Activated T-helper 1 cell treated with anti-CD3 and anti-CD28 coated beads, Interleukin-2, amount 50 U/mL, for 16 hours (primary cell): ENCODE results near the gene KCTD2.

Experiments used
- DNase-seq, 2 donors: peaks; one replicate each; pipeline ENCODE4 v3.0.0-alpha.2; 2020; ENCODE audit warnings: low read depth in 1 of 2, low spot score in 1 of 2

Gene KCTD2

DNA sequence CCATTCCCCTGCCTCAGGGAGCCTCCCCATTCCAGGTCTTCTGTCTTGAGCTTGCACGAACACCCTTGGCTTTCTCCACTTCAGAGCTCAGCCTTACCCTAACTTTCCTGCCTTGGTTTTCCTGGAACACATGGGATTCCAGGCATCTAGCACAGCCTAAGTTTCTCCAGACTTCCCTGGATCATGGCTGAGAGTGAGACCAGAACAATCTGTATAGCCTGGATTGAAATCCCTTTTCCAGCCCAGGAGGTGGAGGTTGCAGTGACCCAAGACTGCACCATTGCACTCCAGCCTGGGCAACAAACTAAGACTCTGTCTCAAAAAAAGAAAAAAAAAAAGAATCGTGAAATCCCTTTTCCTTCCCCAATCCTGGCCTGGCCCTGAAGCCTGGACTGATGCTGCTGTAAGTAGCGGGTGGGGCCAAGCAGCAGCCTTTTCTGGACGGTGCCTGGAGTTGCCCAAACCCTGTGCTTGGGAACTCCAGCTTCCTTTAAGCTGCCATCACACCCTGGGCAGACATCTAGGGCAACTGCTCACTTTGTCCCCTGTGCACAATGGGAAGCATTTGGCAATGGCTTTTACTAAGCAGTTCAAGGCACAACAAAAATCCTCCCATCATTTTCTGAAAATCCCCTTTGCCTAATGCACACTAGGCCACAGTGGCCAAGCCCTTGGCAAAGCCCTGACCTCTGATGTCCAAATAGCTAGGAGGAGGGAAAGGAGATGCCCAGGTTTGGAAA lies 28.7 kb downstream of the KCTD2 start:
- no peak for DNase-seq

DNA sequence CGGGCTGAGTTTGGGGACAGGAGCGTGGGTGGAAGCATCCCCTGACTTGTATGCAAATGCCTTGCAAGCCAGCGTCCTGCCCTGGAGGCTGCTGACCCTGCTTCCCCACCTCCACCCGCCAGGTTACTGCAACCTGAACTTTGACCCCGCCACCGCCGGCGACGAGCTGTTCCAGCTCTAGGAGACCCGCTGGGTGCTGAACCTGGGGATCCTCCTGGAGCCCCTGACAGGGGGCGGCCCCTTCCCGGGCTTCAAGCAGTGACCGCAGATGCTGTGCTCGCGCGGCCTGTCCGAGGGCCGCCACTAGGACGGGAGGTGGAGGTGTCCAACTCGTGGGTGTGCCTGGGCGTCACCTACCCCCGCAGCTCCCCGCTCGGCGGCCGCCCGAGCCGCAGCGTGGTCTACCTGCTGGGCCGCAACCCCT lies 30.1 kb downstream of the KCTD2 start:
- no peak for DNase-seq

DNA sequence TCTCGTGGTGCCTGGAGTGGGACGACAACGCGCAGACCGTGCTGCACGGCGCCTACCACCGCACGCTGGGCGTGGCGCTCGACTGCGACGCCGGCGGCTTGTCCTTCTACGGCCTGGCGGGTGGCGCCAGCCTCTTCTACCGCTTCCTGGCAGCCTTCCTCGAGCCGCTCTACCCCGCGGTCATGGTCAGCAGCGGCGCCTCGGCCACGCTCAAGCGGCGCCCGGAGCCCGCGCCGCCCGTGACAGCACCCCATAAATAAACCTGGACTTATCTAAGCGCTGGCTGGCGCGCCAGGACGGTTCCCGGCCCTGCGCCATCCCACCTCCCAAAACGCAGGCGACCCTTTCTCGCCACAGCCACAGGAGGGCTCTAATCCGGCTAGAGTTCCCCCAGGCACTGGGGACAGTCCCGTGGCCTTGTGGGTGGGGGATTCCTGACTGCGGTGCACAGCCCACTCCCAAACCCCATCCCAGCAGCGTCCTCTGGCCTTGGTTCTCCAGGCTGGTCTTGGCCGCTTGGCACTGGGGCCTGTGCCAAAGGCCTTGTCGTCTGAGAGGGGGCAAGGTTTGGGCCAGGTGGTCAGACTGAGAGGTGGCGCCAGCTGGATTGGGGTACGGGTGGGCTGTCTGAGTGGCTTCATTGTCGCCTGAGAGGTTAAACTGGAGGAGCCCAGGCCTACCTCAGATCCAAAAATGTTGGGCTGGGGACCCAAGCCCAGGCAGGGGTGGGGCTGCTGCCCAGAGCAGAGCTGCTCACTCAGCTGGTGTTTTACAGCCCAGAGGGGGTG lies 30.7 kb downstream of the KCTD2 start:
- peak in 1 of 2 donors; percentile 37 for DNase-seq

DNA sequence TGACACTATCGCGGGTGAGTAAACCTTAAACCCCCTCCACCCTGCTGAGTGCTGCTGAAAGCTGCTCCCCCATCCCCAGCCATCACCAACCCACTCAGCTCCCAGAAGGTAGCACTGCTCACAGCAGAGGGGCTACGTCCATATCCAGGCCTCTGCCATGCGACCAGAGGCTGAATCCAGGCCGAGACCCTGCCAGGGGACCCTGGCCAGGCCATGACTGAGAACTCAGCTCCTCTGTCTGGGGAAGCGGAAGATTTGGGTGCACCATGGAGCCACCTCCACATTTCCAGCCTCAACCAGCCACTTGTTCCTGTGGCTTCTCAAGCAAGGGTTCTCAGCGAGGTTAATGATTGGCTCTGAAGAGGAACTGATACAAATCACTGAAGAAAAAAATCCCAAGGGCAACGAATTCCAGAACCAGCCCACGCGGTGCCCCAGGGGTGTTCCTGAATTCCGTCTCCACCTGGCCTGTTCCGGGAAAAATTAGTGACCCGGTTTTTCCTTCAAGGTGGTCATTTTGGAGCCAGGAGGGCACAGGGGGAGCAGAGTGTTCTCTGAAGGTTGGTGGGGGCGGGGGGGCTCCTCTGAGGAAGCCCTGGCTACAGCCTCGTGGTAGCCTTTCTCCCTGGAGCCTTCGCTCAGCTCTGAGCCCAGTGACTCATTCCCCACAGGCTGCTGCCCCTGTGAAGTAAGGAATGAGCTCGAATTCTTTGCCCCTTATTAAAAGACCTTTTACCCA lies 31.4 kb downstream of the KCTD2 start:
- DNase-seq, result no peak

DNA sequence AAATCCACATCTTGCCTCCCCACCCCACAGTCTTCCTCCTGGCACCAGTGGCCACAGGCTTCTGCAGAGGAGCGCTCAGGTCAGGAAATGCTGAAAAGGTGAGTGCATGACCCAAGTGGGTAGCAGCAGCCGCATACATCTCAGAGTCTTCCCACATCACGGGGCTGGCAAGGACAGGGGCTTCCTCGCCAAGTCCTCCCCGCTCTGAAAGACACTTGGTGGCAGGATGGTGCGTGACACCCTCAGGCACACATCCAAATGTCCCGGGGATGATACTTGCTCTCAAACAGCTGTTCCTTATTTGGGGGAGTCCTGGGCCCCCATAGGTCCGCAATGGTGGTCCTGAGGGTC lies 32.0 kb downstream of the KCTD2 start:
- no peak for DNase-seq

DNA sequence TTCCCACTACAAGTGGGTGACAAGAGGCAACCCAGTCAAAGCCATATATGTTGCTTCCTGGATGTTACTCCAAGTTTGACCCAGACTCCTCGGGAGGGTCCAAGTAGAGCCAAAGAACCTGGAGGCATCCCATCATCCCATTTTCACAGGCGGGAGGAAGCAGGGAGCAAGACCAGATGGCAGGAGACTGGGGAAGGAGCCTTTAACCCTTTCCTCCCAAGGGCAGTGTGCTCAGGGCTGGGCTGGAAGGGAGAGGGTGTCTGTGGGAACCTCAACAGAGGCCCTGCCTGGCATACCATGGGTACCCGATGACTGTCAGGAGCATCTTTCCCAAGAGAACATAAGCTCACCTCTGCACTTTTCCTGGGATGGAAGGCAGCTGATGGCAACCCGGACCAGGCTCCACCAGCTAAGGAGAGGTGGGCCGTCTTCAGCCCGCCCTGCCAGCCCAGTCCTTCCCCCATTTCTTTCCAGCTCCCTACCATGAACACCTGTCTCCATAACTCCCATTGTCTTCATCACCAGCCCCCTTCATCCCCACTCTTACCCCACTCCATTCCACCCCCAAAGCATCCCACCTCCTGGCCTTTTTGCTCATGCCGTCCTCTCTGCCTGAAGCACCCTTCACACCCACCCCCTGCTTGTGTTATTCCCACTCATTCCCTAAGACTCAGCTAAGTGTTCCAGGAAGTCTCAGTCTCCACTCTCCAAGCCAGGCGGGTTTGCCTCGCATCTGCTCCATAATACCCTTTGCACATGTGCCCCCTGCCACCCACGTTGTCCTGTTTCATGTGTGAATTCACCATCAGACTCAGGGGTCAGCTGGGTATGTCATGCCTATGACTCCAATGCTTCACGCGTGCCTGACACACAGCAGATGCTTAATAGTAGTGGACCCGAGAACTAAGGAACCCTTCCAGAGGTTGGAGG lies 34.9 kb downstream of the KCTD2 start:
- DNase-seq, result no peak

DNA sequence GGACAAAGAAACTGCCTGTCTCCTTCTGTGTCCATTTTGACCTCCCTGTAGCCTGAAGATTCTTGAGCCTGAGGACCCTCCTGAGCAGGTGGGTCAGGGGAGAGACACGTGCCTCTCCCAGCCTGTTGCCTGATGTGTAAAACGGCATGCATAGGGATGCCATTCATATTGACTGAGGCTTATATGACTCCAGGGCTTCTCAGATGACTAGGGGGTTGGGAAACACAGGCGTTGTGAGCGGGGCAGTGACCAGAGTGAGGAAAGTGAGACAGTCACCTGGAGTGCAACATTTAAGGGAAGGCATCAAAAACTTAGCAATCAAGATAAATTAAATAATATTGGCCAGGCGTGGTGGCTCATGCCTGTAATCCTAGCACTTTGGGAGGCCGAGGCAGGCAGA lies 35.7 kb downstream of the KCTD2 start:
- no peak for DNase-seq

DNA sequence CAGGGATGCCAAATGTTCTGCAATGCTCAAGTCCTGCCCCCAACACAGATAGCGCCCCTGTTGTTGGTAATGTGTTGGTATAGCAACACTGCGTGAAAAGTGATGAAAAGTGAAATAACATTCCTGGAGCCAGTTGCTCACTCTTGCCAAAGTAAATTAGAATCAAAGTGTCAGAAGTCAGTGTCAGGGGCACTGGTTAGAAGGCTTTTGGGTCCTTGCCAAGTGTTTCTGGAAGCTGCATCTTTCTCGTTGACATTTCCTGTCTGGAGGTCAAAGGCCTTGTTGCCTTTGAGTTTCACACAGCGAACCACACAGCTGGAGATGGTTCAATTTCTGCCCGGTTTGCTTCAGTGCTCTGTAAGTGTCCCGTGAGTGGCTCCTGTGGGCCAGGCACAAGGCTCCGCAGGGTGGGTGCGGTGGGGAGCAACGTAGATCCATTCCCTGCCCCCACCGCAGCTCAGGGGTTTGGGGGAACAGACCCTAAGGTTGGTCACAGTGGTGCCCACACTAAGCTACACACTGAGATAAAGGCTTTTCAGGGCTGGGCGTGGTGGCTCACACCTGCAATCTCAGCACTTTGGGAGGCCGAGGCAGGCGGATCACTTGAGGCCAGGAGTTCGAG lies 37.1 kb downstream of the KCTD2 start:
- no peak for DNase-seq

DNA sequence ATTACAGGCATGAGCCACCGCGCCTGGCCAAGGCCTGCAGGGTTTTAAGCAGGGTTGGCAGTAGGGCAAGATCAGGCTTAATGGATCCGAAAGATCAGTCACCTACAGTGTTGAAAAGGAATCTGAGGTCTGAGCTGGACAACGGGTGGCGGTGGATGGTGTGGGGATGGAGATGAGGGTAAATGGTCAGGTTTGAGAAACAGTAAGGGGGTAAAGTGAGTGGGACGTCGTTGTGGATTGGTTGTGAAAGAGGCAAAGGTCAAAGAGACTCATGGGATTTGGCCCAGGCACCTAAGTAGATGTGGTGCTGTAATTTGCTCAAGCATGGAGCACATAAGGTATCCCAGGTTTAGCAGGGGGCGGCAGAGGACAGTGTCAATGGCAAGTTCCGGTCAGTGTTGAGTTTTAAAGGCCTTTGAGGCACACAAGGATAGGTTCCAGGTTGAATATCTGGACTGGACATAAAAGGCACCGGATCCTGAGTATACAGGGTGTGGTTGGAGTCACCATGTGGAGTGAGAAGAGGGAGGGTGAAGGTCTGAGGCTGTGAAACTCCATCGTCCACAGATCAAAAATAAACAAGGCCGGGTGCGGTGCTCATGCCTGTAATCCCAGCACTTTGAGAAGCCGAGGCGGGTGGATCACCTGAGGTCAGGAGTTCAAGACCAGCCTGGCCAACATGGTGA lies 39.6 kb downstream of the KCTD2 start:
- no peak for DNase-seq

DNA sequence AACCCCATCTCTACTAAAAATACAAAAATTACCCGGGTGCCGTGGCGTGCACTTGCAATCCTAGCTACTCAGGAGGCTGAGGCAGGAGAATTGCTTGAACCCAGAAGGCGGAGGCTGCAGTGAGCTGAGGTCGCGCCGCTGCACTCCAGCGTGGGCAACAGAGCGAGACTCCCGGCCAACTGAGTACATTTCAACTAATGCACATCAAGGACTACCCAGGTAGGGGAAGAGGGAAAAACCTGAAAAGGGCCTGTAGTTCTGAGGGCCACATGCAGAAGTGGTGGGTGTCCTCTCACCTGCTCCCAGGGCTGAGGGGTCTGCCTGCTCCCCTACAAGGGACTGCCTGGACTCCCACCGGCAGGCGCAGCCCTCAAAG lies 40.1 kb downstream of the KCTD2 start:
- no peak for DNase-seq

DNA sequence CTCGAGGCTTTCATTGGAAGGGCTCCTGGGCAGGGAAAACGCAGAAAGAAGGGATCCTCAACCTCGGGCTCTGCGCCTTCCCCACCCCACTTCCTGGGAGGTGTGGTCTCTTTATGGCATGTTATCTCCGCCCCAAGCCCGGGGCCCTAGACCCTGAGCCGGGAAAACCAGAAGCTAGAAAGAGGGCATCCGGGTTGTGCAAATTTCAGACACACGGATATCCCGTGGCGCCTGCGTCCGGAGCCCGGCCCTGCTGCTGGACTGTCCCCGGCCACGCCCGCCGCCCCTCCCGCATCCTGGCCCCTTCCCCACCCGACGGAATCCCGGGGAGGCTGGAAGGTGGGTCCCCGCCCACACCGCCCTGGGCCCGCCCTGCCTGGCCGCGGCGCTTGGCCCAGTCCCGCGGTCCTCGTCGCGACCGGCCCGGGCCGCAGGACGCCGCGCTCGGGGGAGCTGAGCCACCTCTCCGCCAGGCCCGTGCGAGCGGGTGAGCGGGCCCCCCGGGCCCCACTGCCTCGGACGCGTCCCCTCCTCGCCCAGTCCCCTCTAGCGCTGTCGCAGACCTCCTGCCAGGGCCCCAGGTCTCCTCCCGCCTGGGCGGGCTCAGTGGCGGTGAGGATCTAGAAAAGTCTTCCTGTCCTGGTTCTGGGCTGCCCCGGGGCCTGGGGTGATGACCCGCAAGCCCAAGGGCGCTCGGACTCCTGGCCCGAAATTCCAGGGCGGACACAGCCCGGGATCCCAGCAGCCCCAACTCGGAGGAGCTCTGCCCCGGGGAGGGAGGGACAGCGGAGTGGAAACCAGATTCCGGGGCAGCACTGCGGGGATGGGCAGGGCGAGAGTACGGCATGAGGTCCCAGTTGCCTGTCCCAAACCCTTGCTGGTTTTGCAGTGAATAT lies 40.8 kb downstream of the KCTD2 start, which contains the start of gene SLC16A5:
Gene SLC16A5 (plus strand): TSS at position 397 of the 896 bp plus-strand sequence. CDS start 5,683 bp downstream, outside the sequence.
- no peak for DNase-seq

DNA sequence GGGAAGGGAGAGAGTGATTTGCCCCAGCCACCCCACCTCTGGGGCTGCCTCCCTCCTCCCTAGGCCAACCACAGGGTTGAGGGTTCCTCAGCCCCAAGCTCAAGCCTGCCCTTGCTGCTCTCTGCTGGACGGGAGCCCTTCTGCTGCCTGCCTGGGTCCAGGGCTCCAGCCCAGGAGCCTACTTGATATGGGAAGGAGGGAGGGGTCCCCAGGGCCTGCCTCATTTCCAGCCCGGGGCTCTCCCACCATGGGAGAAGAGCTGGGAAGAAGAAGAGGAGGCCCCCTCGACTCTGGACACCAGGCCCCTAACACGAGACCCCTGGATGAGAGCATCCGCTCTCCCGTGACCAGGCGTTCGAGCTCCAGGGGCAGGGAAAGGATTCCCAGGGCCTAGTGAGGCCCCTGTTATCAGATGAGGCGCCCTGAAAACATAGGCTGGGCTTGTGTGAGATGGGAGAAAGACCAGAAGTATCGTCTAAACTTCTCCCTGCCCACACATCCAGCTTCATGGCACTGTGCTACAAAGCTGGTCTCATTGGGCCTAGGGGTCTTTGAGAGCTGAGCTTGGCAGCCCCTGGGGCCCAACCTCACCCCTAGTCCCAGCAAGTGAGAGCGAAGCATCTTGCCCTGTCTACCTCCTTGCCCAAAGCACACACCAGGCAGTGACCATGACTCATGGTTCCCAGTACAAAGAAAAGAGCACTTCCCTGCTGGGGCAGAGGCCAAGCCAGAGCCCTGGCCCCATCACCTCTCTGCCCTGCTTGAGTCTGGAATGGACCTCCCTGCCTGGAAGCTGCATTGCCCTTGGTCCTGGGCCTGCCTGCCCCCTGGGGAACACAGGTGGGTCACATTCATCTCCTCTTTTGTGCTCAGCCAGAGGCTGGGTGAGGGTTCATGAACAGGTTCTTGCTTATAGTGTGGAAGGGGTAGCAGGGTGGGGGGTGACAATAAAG lies 41.7 kb downstream of the KCTD2 start:
- no peak for DNase-seq

DNA sequence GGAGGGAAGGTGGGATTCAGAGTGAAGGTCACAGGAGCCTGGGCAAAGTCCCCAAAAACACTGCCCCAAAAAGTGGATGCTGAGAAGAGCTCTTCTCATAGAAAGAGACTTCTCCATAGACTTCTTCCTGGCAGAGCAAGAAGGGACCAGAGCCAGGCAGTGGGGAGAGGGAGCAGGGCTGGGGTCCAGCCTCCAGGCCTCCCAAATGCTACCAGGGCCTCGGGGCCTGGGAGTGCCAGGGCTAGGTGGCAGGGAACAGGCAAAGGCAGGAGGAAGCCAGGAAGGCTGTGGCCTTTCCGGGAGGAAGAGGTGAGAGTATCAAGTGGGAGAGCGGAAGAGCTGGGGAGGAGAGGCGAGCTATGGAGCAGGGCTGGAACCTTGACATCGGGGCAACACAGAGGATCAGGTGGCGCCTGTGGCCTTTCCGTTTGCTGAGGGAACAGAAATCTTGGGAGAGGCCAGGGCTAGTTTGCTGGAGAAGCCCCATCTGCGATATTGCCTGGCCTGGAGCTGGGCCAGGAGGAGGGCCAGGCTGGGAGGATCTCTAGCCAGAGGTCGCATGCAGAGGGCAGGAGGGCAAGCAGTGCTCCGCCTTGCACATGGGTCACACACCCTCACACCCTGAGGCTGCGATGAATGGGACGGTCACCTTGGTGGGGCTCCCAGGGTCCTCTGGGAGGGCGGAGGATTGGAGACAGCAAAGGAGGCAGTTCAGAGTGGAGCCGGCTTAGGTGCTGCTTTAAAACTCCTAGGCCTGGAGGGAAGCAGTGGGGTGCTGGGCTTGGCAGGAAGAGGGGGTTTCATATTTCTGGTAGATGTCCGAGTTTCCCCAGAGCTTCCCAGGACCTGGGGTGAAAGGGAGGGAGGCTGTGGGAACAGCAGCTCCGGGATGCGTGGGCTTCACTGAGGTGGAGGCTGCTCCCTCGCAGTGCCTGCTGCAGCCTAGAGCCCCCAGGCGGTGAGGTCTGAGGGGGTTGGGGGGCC lies 44.1 kb downstream of the KCTD2 start:
- no peak for DNase-seq

DNA sequence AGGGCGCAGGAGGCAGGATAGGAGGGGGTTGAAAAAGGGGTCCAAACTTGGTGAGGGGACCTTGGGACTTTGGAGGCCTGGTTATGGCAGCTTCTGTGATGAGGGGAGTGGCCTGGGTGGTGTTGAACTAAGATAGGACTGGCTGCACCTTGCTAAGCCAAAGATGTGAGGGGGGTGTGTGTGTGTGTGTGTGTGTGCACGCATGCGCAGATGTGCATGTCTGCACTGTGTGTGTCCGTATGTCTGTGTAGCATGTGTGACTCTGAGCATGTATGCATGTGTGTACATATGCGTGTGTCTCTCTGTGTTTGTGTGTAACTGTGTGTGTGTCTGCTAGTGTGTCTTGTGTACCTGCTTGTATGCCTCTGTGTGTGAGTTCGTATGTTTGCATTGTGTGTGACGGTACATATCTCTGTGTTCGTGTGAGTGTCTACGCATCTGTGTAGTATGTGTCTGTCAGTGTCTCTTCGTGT lies 44.9 kb downstream of the KCTD2 start:
- no peak for DNase-seq

DNA sequence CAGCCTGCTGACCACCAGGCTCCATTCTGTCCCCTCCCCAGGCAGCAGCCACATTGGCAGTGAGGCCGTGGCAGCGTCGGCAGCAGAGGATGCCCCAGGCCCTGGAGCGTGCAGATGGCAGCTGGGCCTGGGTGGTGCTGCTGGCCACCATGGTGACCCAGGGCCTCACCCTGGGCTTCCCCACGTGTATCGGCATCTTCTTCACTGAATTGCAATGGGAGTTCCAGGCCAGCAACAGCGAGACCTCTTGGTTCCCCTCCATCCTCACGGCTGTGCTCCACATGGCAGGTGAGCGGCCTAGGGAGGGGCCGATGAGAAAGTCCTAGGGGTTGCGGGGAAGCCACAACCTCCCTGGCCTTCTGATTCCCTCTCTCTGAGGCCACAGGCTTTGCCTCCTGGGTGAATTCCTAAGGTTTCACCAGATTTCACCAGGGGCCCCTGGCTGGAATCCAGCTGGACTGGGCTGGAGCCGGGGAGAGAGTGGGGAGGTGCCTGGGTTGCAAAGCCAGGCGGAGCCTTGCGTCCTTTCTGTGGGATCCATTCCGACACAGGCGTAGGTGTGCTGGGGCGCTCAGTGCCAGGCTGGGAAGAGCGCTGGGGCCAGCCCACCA lies 46.6 kb downstream of the KCTD2 start:
- no peak for DNase-seq

DNA sequence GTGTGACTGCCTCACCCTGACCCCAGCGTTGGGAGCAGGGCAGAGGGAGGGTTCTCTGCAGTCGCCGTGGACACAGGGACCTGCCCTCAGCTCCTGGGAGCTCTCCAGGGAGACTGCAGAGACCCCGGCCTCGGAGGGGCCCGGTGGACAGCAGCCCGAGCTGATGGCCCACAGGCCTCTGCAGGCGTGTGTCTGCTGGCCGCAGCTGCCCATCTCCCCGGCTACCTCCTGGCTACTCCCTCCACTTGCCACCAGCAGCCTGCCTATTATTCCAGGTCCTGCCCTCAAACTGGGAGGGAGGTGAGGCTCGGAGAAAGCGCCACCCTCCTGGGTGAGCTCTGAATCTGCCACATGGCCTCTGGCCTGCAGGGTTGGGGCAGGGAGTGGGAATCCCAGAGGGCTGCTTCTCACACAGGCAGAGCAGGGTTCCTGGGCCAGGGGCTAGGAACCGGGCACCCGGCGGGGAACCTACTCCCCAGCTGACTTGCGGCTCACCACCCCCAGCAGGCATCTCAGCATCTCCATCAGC lies 47.9 kb downstream of the KCTD2 start:
- no peak for DNase-seq
